ENCODE results near the gene ROPN1L.
"Not testable (repeated sequence)": the region's sequence is repeated elsewhere in the genome, so short reads cannot be mapped to it uniquely, and the experiment has no call there.

Gene ROPN1L

GRCh38 chr5:10493884-10494283 lies 52.2 kb downstream of the ROPN1L start:
- Mint-ChIP-seq H3K9me3 (no peaks in the 10 kb centered on the region), H3K27ac (no peak overlapping the region), H3K4me3 (no peak overlapping the region), H3K4me1 (peaks cover 14% of the 10 kb centered on the region), H3K27me3 (no peaks in the 10 kb centered on the region), H3K36me3 (peaks cover 1% of the 10 kb centered on the region)

DNA sequence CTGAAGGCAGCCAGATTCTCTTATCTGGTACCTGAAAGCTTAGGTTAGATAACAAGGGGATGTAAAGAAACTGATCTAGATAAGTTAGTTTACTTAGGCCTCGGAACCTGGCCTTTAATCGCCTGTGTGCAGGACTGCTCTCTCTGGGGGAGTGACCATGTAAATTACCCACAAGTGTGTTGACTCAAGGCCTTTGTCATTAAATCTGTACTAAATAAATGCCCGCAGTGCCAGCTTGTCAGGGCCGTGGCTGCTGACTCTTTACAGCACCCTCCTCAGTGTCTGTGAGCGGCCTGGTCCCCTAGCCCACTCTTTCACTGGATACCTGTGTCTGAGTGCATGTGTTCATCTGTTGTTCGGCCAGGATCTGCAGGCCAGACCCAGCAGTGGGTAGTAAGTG lies 52.8 kb downstream of the ROPN1L start:
- not testable (repeated sequence) for H3K27ac Mint-ChIP-seq, H3K4me3 Mint-ChIP-seq, H3K9me3 Mint-ChIP-seq, H3K36me3 Mint-ChIP-seq, H3K27me3 Mint-ChIP-seq
- peaks cover 10% of the 10 kb centered on the region for H3K4me1 Mint-ChIP-seq

DNA sequence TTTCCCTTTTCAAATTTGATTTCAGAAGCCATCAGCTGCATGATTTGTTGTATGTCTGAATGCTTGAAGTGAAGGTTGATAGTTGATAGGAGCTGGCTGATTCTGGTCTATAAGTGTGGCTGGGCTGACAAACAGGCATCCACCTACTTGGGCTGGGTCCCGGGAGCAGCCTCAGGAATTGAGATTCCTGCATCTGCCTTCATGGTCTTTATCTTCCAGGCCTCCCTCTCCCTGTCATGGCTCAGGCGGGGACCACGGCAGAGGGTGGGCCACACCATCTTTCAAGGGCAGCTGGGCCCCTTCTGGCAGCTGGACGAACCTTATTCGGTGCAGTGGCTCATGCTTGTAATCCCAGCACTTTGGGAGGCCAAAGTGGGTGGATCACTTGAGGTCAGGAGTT lies 55.9 kb downstream of the ROPN1L start:
- H3K9me3 Mint-ChIP-seq = no peaks in the 10 kb centered on the region
- no peaks in the 10 kb centered on the region for H3K4me1 Mint-ChIP-seq
- H3K27me3 Mint-ChIP-seq = no peaks in the 10 kb centered on the region
- H3K27ac Mint-ChIP-seq = no peak overlapping the region
- peaks cover 1% of the 10 kb centered on the region for H3K36me3 Mint-ChIP-seq
- no peak overlapping the region for H3K4me3 Mint-ChIP-seq

DNA sequence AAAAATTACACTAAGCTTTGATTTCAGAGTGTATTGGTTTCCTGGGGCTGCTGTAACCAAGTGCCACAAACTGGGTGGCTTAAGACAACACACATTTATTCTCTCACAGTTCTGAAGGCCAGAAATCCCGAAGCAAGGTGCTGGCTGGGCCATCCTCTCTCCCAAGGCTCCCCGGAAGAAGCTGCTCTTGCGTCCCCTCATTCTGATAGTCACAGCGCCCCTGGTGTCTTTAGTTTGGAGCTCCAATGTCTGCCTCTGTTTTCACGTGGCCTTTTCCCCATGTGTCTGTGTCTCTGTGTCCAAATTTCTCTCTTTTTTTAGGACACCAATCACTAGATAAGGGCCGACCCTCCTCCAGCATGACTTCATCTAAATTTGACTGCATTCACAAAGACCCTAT lies 56.7 kb downstream of the ROPN1L start:
- peaks cover 1% of the 10 kb centered on the region for H3K36me3 Mint-ChIP-seq
- no peaks in the 10 kb centered on the region for H3K27me3 Mint-ChIP-seq
- no peak overlapping the region for H3K27ac Mint-ChIP-seq
- no peaks in the 10 kb centered on the region for H3K9me3 Mint-ChIP-seq
- H3K4me3 Mint-ChIP-seq = no peak overlapping the region
- H3K4me1 Mint-ChIP-seq = no peaks in the 10 kb centered on the region

DNA sequence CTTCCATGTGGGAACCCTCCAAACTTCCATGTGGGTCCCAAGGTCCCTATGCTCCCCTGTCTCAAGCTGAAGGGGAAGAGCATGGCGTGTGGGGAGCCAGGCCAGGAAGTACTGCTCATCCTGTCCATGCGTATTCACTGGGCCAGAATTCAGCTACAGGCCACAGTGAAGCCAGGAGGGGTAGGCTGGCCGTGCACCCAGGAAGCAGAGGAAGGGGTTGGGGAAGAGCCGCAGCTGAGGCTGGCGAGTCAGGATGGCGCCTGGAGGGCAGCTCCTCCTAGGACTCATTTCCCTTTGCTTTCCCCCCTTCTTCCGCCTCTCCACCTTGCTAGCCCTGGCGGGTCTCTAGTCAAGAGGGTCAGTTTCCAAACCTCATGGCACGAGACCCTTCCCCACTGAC lies 57.4 kb downstream of the ROPN1L start:
- Mint-ChIP-seq H3K4me3 (no peak overlapping the region), H3K4me1 (no peaks in the 10 kb centered on the region), H3K27ac (no peak overlapping the region), H3K9me3 (no peaks in the 10 kb centered on the region), H3K36me3 (peaks cover 1% of the 10 kb centered on the region), H3K27me3 (no peaks in the 10 kb centered on the region)

GRCh38 chr5:10499776-10500175 lies 58.1 kb downstream of the ROPN1L start:
- Mint-ChIP-seq H3K9me3 (no peaks in the 10 kb centered on the region), H3K4me1 (no peaks in the 10 kb centered on the region), H3K27ac (no peak overlapping the region), H3K4me3 (no peak overlapping the region), H3K27me3 (no peaks in the 10 kb centered on the region), H3K36me3 (peaks cover 1% of the 10 kb centered on the region)

GRCh38 chr5:10500669-10501068 lies 59.0 kb downstream of the ROPN1L start:
- H3K27me3 Mint-ChIP-seq = no peaks in the 10 kb centered on the region
- no peak overlapping the region for H3K4me3 Mint-ChIP-seq
- no peaks in the 10 kb centered on the region for H3K9me3 Mint-ChIP-seq
- H3K36me3 Mint-ChIP-seq = no peaks in the 10 kb centered on the region
- no peaks in the 10 kb centered on the region for H3K4me1 Mint-ChIP-seq
- no peak overlapping the region for H3K27ac Mint-ChIP-seq

DNA sequence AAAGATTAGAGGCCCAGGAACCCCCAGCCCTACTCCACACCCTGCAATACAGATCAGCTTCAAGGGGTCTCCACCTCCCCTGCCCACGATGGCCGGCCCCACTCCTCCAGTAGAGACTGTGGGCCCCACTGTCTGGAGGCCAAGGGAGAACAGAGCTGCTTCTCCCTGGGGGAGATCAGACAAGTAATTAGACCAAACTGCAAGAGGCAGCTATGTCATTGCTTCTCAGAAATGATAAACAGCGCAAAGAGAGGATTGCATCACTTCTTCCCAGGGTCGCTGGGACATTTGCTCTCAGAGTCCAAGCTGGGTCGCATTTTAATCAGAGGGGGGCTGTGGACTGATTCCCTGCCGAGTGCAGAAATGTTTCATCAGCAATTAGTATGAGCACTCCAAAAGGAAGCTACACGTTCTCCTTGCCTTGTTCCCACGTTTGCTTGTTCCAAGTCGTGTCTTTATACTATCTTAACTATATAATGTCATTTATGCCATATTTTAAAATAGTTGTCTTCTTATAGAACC lies 59.9 kb downstream of the ROPN1L start:
- H3K27me3 Mint-ChIP-seq = no peaks in the 10 kb centered on the region
- H3K4me1 Mint-ChIP-seq = no peaks in the 10 kb centered on the region
- H3K9me3 Mint-ChIP-seq = no peaks in the 10 kb centered on the region
- no peak overlapping the region for H3K27ac Mint-ChIP-seq
- H3K4me3 Mint-ChIP-seq = no peak overlapping the region
- no peaks in the 10 kb centered on the region for H3K36me3 Mint-ChIP-seq

DNA sequence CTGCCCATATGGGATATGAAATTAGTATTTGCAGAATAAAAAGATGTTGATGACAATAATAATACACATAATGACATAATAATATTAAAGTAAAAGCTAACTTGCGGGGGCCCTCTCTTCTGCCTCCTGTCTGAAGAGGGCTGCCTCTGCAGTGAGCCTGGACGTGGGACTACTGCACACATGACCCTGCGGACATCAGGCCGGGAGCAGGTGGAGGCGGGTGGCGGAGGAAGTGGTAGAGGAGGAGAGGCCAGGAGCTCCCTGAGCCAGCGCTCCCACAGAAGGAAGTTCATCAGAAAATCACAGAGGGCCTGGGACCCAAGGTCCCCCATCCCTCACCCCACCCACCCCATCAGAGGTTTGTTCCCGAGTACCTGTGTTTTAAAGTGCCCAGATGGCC lies 60.5 kb downstream of the ROPN1L start:
- no peaks in the 10 kb centered on the region for H3K36me3 Mint-ChIP-seq
- no peak overlapping the region for H3K27ac Mint-ChIP-seq
- H3K9me3 Mint-ChIP-seq = no peaks in the 10 kb centered on the region
- no peaks in the 10 kb centered on the region for H3K4me1 Mint-ChIP-seq
- H3K4me3 Mint-ChIP-seq = no peak overlapping the region
- no peaks in the 10 kb centered on the region for H3K27me3 Mint-ChIP-seq

DNA sequence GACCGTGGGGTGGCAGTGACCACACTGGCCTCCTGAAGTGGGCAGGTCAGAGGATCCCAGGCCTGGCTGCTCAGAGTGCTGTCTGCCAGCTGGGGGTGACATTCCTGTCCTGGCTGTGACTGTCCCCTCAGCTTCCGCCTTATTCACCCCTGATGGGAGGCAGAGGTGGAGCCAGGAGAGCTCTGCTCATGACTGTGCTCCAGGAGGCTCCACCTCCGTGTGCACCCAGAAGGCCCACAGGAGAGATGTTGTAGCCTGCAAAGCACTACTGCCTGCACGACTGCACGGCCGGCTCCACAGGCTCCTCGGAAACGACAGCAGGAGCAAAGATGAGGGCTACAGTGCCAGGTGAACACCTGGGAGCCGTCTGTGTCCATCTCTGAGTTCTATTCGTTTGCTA lies 60.9 kb downstream of the ROPN1L start:
- H3K4me3 Mint-ChIP-seq = no peak overlapping the region
- H3K27ac Mint-ChIP-seq = no peak overlapping the region
- no peaks in the 10 kb centered on the region for H3K4me1 Mint-ChIP-seq
- H3K27me3 Mint-ChIP-seq = no peaks in the 10 kb centered on the region
- H3K9me3 Mint-ChIP-seq = no peaks in the 10 kb centered on the region
- H3K36me3 Mint-ChIP-seq = no peaks in the 10 kb centered on the region

GRCh38 chr5:10503321-10503720 lies 61.6 kb downstream of the ROPN1L start:
- Mint-ChIP-seq H3K27me3 (no peaks in the 10 kb centered on the region), H3K9me3 (no peaks in the 10 kb centered on the region), H3K27ac (no peak overlapping the region), H3K4me3 (no peak overlapping the region), H3K4me1 (no peaks in the 10 kb centered on the region), H3K36me3 (no peaks in the 10 kb centered on the region)

DNA sequence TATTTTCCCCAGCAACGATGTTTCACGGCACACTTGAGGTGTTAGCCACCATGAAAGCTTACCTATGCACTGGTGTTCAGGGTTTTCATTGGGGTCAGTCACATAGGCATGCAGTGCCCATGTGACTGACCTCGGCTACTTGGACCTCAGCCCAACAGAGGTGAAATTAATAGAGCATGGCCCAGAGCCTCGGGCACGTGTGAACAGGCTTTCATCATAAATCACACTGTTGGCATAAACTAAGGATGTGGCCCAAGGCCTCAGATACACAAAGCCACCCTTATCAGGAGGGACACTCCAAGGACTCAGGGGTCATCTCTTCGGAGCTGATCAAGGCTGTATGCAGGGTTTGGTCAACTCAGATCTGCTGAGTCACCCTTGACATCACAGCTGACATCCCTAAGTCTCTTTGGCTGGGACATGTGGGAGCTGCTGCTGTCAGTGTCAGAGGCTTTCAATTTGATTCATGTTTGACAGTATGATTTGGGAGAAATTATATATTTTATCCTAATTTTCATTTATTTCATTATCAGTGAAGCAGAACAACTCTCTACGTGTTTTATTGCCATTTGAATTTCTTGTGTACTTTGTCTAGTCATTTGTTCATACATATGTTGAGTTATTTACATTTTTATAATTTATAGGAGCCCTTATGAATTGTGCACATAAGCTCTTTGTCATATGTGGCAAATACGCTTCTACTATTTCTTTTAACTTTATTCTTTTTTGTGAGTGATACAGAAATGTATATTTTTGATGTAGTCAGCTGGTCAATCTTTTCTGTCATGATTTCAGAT lies 62.5 kb downstream of the ROPN1L start:
- Mint-ChIP-seq H3K36me3 (no peaks in the 10 kb centered on the region), H3K27me3 (no peaks in the 10 kb centered on the region), H3K9me3 (no peaks in the 10 kb centered on the region), H3K4me1 (no peaks in the 10 kb centered on the region), H3K4me3 (no peak overlapping the region), H3K27ac (no peak overlapping the region)

DNA sequence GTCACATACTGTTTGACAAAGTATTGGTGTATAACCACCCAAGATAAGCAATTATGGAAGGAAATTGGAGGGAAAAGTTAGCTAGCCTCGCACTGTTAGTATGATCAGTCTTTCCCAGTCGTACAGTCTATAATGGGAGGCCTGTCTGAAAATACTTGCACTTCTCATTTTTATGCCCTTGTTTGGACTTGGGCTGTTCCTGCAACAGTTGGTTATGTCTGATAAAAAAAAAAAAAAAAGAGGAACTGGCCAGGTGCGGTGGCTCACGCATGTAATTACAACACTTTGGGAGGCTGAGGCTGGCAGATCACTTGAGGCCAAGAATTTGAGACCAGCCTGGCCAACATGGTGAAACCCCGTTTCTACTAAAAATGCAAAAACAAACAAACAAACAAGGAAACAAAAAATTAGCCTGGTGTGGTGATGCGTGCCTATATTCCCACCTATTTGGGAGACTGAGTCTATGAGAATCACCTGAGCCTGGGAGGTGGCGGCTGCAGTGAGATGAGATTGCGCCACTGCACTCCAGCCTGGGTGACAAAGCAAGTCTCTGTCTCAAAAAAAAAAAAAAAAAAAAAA lies 63.9 kb downstream of the ROPN1L start:
- no peaks in the 10 kb centered on the region for H3K9me3 Mint-ChIP-seq
- H3K36me3 Mint-ChIP-seq = no peaks in the 10 kb centered on the region
- no peak overlapping the region for H3K4me3 Mint-ChIP-seq
- no peak overlapping the region for H3K27ac Mint-ChIP-seq
- no peaks in the 10 kb centered on the region for H3K4me1 Mint-ChIP-seq
- H3K27me3 Mint-ChIP-seq = no peaks in the 10 kb centered on the region

GRCh38 chr5:10506535-10506934 lies 64.9 kb downstream of the ROPN1L start:
- Mint-ChIP-seq H3K4me1 (no peaks in the 10 kb centered on the region), H3K27me3 (no peaks in the 10 kb centered on the region), H3K27ac (no peak overlapping the region), H3K4me3 (no peak overlapping the region), H3K9me3 (no peaks in the 10 kb centered on the region), H3K36me3 (no peaks in the 10 kb centered on the region)

DNA sequence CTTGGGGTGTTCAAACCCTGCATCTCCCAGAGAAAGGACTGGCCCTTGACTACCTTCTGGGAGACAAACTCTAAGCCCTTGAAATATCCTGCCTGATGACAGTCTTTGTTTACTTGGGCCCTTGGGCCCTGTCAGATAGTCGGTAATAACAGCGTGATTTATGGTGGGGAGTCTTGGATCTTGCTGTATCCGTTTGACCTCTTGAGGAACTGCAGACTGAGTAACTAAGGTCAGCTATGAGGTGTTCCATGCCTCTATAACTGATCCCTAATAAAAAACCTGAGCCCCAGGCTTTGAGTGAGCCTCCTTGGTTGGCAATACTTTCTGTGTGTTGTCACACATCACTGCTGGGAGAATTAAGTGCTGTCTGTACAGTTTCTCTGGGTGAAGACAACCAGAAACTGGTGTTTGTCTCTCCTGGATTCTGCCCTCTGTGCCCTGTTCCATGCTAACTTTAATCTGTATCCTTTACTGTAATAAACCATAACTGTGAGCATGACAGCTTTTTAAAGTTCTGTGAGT lies 66.0 kb downstream of the ROPN1L start:
- no peaks in the 10 kb centered on the region for H3K9me3 Mint-ChIP-seq
- no peak overlapping the region for H3K4me3 Mint-ChIP-seq
- H3K4me1 Mint-ChIP-seq = no peaks in the 10 kb centered on the region
- no peaks in the 10 kb centered on the region for H3K27me3 Mint-ChIP-seq
- no peaks in the 10 kb centered on the region for H3K36me3 Mint-ChIP-seq
- H3K27ac Mint-ChIP-seq = no peak overlapping the region

GRCh38 chr5:10509575-10509974 lies 67.9 kb downstream of the ROPN1L start:
- Mint-ChIP-seq H3K4me3 (no peak overlapping the region), H3K36me3 (no peaks in the 10 kb centered on the region), H3K4me1 (no peaks in the 10 kb centered on the region), H3K27ac (no peak overlapping the region), H3K9me3 (no peaks in the 10 kb centered on the region), H3K27me3 (no peaks in the 10 kb centered on the region)

Measured in activated naive CD4-positive, alpha-beta T cell treated with anti-CD3 and anti-CD28 coated beads, Interleukin-2, amount 50 U/mL, for 24 hours (primary cell).